Natural killer cell treated with Interleukin-12 subunit alpha and Interleukin-12 subunit beta and Interleukin-15 and Interleukin-18, amount 100 ng/mL, for 72 hours (primary cell): ENCODE measurements around the gene IGSF9. TPM values are rescaled to one million over a fixed set of nuclear protein-coding genes. Genes with fewer than 3 reads are reported as not detected.

Experiments used
- ATAC-seq, 2 donors: fragments of 150-1000 bp; cut with Tn5 transposase in 1 of 2; sonication (Bioruptor Pico), chemical (Tn5 transposase) in 1 of 2; 2 replicates each; pipeline ENCODE4 v1.10.0; 2021
- DNase-seq: peaks from one replicate; pipeline ENCODE4 v3.0.0; 2022; ENCODE audit warnings: low spot score
- H3K27ac Mint-ChIP-seq, 2 donors: 1 replicate in 1 of 2; 2 replicates in 1 of 2; pipeline ENCODE4 v1.8.0; 2022; ENCODE audit warnings: mixed read lengths in 2 of 2, mild to moderate bottlenecking in 1 of 2, moderate library complexity in 1 of 2
- H3K27me3 Mint-ChIP-seq, 2 donors: 1 replicate in 1 of 2; 2 replicates in 1 of 2; pipeline ENCODE4 v1.8.0; 2022; ENCODE audit warnings: mixed read lengths in 2 of 2
- H3K36me3 Mint-ChIP-seq: one replicate; pipeline ENCODE4 v1.8.0; 2022; ENCODE audit warnings: mixed read lengths
- H3K4me1 Mint-ChIP-seq, 2 donors: 1 replicate in 1 of 2; 2 replicates in 1 of 2; pipeline ENCODE4 v1.8.0; 2022; ENCODE audit warnings: low read depth in 2 of 2, mixed read lengths in 2 of 2, mild to moderate bottlenecking in 1 of 2
- H3K4me3 Mint-ChIP-seq: one replicate; pipeline ENCODE4 v1.8.0; 2022; ENCODE audit warnings: mixed read lengths
- H3K9me3 Mint-ChIP-seq: 2 replicates; pipeline ENCODE4 v1.8.0; 2022; ENCODE audit warnings: mixed read lengths
- total RNA-seq, 2 donors: library from RNA; stranded (reverse); gene quantifications; one replicate each; pipeline ENCODE4 v1.2.3, GENCODE V29; 2022

Gene IGSF9
- total RNA-seq, 2 donors from 2014 or later: not detected

- H3K27me3 Mint-ChIP-seq: peaks cover 0 to 6% of the 10 kb centered on the region in 2 donors
- peaks cover 13 to 20% of the 10 kb centered on the region in 2 donors for H3K4me1 Mint-ChIP-seq
- no peaks in the 10 kb centered on the region for H3K36me3 Mint-ChIP-seq
- H3K4me3 Mint-ChIP-seq: no peak overlapping the region
- DNase-seq: no peak
- no peaks in the 10 kb centered on the region for H3K9me3 Mint-ChIP-seq
- ATAC-seq: no peak
- no peak overlapping the region for H3K27ac Mint-ChIP-seq
Measured at GRCh38 chr1:159930634-159931033, 14.8 kb downstream of the IGSF9 start.

- H3K4me3 Mint-ChIP-seq: no peak overlapping the region
- ATAC-seq (no peak), DNase-seq (no peak)
- H3K27me3 Mint-ChIP-seq: peaks cover 0 to 3% of the 10 kb centered on the region in 2 donors
- peaks cover 17 to 24% of the 10 kb centered on the region in 2 donors for H3K4me1 Mint-ChIP-seq
- H3K27ac Mint-ChIP-seq: no peak overlapping the region
- no peaks in the 10 kb centered on the region for H3K36me3 Mint-ChIP-seq
- no peaks in the 10 kb centered on the region for H3K9me3 Mint-ChIP-seq
Measured at GRCh38 chr1:159930216-159930615, 15.2 kb downstream of the IGSF9 start.

GRCh38 chr1:159929155-159930051, 16.0 kb downstream of the IGSF9 start:
- Mint-ChIP-seq H3K27me3 (no peaks in the 10 kb centered on the region), H3K27ac (no peak overlapping the region), H3K36me3 (no peaks in the 10 kb centered on the region), H3K9me3 (no peaks in the 10 kb centered on the region), H3K4me3 (no peak overlapping the region), H3K4me1 (peaks cover 18 to 24% of the 10 kb centered on the region in 2 donors)
- DNase-seq (no peak), ATAC-seq (no peak)

- DNase-seq: no peak
- H3K27ac Mint-ChIP-seq: no peak overlapping the region
- H3K27me3 Mint-ChIP-seq: no peaks in the 10 kb centered on the region
- peaks cover 23 to 32% of the 10 kb centered on the region in 2 donors for H3K4me1 Mint-ChIP-seq
- H3K4me3 Mint-ChIP-seq: no peak overlapping the region
- H3K36me3 Mint-ChIP-seq: peaks cover 5% of the 10 kb centered on the region
- no peaks in the 10 kb centered on the region for H3K9me3 Mint-ChIP-seq
- ATAC-seq: no peak
Measured at GRCh38 chr1:159928491-159929050, 16.8 kb downstream of the IGSF9 start.

- DNase-seq: no peak
- ATAC-seq: no peak
- Mint-ChIP-seq H3K27ac (no peak overlapping the region), H3K4me1 (peaks cover 30 to 39% of the 10 kb centered on the region in 2 donors), H3K27me3 (no peaks in the 10 kb centered on the region), H3K4me3 (no peak overlapping the region), H3K36me3 (peaks cover 6% of the 10 kb centered on the region), H3K9me3 (no peaks in the 10 kb centered on the region)
Measured at GRCh38 chr1:159927849-159928431, 17.5 kb downstream of the IGSF9 start.

GRCh38 chr1:159927211-159927848, 18.1 kb downstream of the IGSF9 start:
- Mint-ChIP-seq H3K36me3 (peaks cover 6% of the 10 kb centered on the region), H3K27me3 (no peaks in the 10 kb centered on the region), H3K27ac (no peak overlapping the region), H3K4me3 (no peak overlapping the region), H3K9me3 (no peaks in the 10 kb centered on the region), H3K4me1 (peaks cover 36 to 43% of the 10 kb centered on the region in 2 donors)
- ATAC-seq: no peak
- no peak for DNase-seq

GRCh38 chr1:159925719-159926078, 19.7 kb downstream of the IGSF9 start:
- peaks cover 50 to 58% of the 10 kb centered on the region in 2 donors for H3K4me1 Mint-ChIP-seq
- peak overlapping the region; percentile 93 for H3K4me3 Mint-ChIP-seq

GRCh38 chr1:159924791-159925718, 20.4 kb downstream of the IGSF9 start, which contains the start of gene TAGLN2:
Gene TAGLN2 (minus strand): TSS chr1:159925507. CDS start chr1:159920509, 4,998 bp downstream.
- peaks cover 54 to 62% of the 10 kb centered on the region in 2 donors for H3K4me1 Mint-ChIP-seq
- ATAC-seq (peak; percentile 85 to 88), DNase-seq (peak; percentile 91)
- no peaks in the 10 kb centered on the region for H3K27me3 Mint-ChIP-seq
- peak within 1 kb of the TSS; percentile 93 for H3K4me3 Mint-ChIP-seq
- H3K36me3 Mint-ChIP-seq: peaks cover 6% of the 10 kb centered on the region
- no peaks in the 10 kb centered on the region for H3K9me3 Mint-ChIP-seq
- peak within 1 kb of the TSS; percentile 89 to 95 for H3K27ac Mint-ChIP-seq

More at GRCh38 chr1:159925719-159926078, 19.7 kb downstream of the IGSF9 start:
- Mint-ChIP-seq H3K27ac (peak overlapping the region; percentile 89 to 95), H3K36me3 (peaks cover 6% of the 10 kb centered on the region), H3K27me3 (no peaks in the 10 kb centered on the region), H3K9me3 (no peaks in the 10 kb centered on the region)
- ATAC-seq (peak in 1 of 2 donors; percentile 1), DNase-seq (no peak)

- Mint-ChIP-seq H3K27ac (peak overlapping the region; percentile 89 to 95), H3K4me3 (peak overlapping the region; percentile 93), H3K36me3 (peaks cover 6% of the 10 kb centered on the region), H3K27me3 (no peaks in the 10 kb centered on the region), H3K4me1 (peaks cover 54 to 69% of the 10 kb centered on the region in 2 donors), H3K9me3 (no peaks in the 10 kb centered on the region)
- peak; percentile 90 for DNase-seq
- peak; percentile 67 to 74 for ATAC-seq
Measured at GRCh38 chr1:159924025-159924790, 21.2 kb downstream of the IGSF9 start.

GRCh38 chr1:159923203-159924024, 22.0 kb downstream of the IGSF9 start:
- ATAC-seq: peak; percentile 43 to 44
- H3K27ac Mint-ChIP-seq: peak overlapping the region; percentile 89 to 95
- H3K27me3 Mint-ChIP-seq: no peaks in the 10 kb centered on the region
- H3K36me3 Mint-ChIP-seq: peaks cover 7% of the 10 kb centered on the region
- H3K4me1 Mint-ChIP-seq: peaks cover 55 to 67% of the 10 kb centered on the region in 2 donors
- no peaks in the 10 kb centered on the region for H3K9me3 Mint-ChIP-seq
- DNase-seq: peak; percentile 85
- peak overlapping the region; percentile 93 for H3K4me3 Mint-ChIP-seq

GRCh38 chr1:159922511-159923202, 22.8 kb downstream of the IGSF9 start:
- Mint-ChIP-seq H3K4me1 (peaks cover 63 to 74% of the 10 kb centered on the region in 2 donors), H3K9me3 (no peaks in the 10 kb centered on the region), H3K4me3 (peak overlapping the region; percentile 93), H3K36me3 (peaks cover 15% of the 10 kb centered on the region), H3K27me3 (no peaks in the 10 kb centered on the region), H3K27ac (peak overlapping the region; percentile 89 to 95)
- ATAC-seq: no peak
- DNase-seq: no peak
